Suprapubic skin (tissue), 4 donors: ENCODE results near the gene ANO9. TPM values are rescaled to one million over a fixed set of nuclear protein-coding genes. Genes with fewer than 3 reads are reported as not detected.

Source experiments
- DNase-seq, 2 donors: peaks; one replicate each; pipeline ENCODE4 v3.0.0-alpha.2; 2019; ENCODE audit warnings: low spot score in 2 of 2
- H3K27ac ChIP-seq: fragments of 200-600 bp; sonication (generic); one replicate; pipeline ENCODE4 v1.5.1; 2019
- H3K27me3 ChIP-seq: fragments of 200-600 bp; sonication (generic); one replicate; pipeline ENCODE4 v1.5.1; 2019
- H3K36me3 ChIP-seq: fragments of 200-600 bp; sonication (generic); one replicate; pipeline ENCODE4 v1.5.1; 2019
- H3K4me1 ChIP-seq: fragments of 200-600 bp; sonication (generic); one replicate; pipeline ENCODE4 v1.5.1; 2019
- H3K4me3 ChIP-seq: fragments of 200-600 bp; sonication (generic); one replicate; pipeline ENCODE4 v1.5.1; 2019; ENCODE audit warnings: mild to moderate bottlenecking
- H3K9me3 ChIP-seq: fragments of 200-600 bp; sonication (generic); one replicate; pipeline ENCODE4 v1.5.1; 2019
- EP300 ChIP-seq: sonication (generic); formaldehyde crosslinking; IDR thresholded peaks from one replicate; pipeline ENCODE4 v1.6.1; 2017; ENCODE audit warnings: antibody characterized with exemption
- POLR2A ChIP-seq, 2 donors: fragments of 450-650 bp; IDR thresholded peaks; one replicate each; pipeline ENCODE4 v1.6.1; 2017; ENCODE audit warnings: antibody characterized with exemption in 2 of 2, mild to moderate bottlenecking in 2 of 2, moderate library complexity in 2 of 2
- POLR2AphosphoS5 ChIP-seq, 3 donors: sonication (generic); formaldehyde crosslinking; IDR thresholded peaks; one replicate each; pipeline ENCODE4 v1.6.1; 2017; ENCODE audit warnings: antibody characterized with exemption in 3 of 3
- WGBS: methylation state at CpG from one replicate; pipeline ENCODE4 v1.1.5; 2018; 5-methylcytosine and 5-hydroxymethylcytosine counted together
- total RNA-seq, 4 donors: library from RNA; depleted of rRNA; stranded (reverse); fragments of >200 nt; gene quantifications; one replicate each; pipeline ENCODE4 v1.1.0, GENCODE V29; 2016
- TF ChIP-seq, protein P1 (sequence below), 2 donors: fragments of 200-600 bp in 1 of 2; fragments of 450-650 bp in 1 of 2; sonication (generic) in 1 of 2; IDR thresholded peaks; one replicate each; pipeline ENCODE4 v1.5.1; 2016 to 2019; ENCODE audit warnings: antibody characterized with exemption in 2 of 2, mild to moderate bottlenecking in 1 of 2, moderate library complexity in 1 of 2

ANO9 gene
- total RNA-seq, 4 donors from 2014 or later = 76.8 to 166 (median 103) TPM

GRCh38 chr11:417652-418342, 24.0 kb downstream of the ANO9 start:
- 44% methylated on average over 12 of the region's 19 CpGs for WGBS
- TF ChIP-seq, protein P1, sequence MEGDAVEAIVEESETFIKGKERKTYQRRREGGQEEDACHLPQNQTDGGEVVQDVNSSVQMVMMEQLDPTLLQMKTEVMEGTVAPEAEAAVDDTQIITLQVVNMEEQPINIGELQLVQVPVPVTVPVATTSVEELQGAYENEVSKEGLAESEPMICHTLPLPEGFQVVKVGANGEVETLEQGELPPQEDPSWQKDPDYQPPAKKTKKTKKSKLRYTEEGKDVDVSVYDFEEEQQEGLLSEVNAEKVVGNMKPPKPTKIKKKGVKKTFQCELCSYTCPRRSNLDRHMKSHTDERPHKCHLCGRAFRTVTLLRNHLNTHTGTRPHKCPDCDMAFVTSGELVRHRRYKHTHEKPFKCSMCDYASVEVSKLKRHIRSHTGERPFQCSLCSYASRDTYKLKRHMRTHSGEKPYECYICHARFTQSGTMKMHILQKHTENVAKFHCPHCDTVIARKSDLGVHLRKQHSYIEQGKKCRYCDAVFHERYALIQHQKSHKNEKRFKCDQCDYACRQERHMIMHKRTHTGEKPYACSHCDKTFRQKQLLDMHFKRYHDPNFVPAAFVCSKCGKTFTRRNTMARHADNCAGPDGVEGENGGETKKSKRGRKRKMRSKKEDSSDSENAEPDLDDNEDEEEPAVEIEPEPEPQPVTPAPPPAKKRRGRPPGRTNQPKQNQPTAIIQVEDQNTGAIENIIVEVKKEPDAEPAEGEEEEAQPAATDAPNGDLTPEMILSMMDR (IDR thresholded peaks at IDR 0.05) = no peak
- TF ChIP-seq POLR2A (IDR thresholded peaks at IDR 0.05) = no peak
- no peak for TF ChIP-seq POLR2AphosphoS5 (IDR thresholded peaks at IDR 0.05)
- no peak for TF ChIP-seq EP300
- Histone ChIP-seq H3K27ac (no peak overlapping the region), H3K27me3 (peaks cover 26% of the 10 kb centered on the region), H3K36me3 (no peaks in the 10 kb centered on the region), H3K4me1 (peaks cover 31% of the 10 kb centered on the region), H3K9me3 (no peaks in the 10 kb centered on the region), H3K4me3 (peak overlapping the region; percentile 67)
- no peak for DNase-seq

GRCh38 chr11:416757-417621, 24.8 kb downstream of the ANO9 start:
- Histone ChIP-seq H3K4me3 (peak overlapping the region; percentile 67), H3K4me1 (peaks cover 33% of the 10 kb centered on the region), H3K27ac (peak overlapping the region; percentile 76), H3K36me3 (no peaks in the 10 kb centered on the region), H3K27me3 (peaks cover 26% of the 10 kb centered on the region), H3K9me3 (no peaks in the 10 kb centered on the region)
- TF ChIP-seq, protein P1 (IDR thresholded peaks at IDR 0.05) = no peak
- no peak for TF ChIP-seq POLR2A (IDR thresholded peaks at IDR 0.05)
- no peak for TF ChIP-seq POLR2AphosphoS5 (IDR thresholded peaks at IDR 0.05)
- TF ChIP-seq EP300 = no peak
- DNase-seq = no peak
- WGBS = 5% methylated on average over 15 of the region's 97 CpGs

DNA sequence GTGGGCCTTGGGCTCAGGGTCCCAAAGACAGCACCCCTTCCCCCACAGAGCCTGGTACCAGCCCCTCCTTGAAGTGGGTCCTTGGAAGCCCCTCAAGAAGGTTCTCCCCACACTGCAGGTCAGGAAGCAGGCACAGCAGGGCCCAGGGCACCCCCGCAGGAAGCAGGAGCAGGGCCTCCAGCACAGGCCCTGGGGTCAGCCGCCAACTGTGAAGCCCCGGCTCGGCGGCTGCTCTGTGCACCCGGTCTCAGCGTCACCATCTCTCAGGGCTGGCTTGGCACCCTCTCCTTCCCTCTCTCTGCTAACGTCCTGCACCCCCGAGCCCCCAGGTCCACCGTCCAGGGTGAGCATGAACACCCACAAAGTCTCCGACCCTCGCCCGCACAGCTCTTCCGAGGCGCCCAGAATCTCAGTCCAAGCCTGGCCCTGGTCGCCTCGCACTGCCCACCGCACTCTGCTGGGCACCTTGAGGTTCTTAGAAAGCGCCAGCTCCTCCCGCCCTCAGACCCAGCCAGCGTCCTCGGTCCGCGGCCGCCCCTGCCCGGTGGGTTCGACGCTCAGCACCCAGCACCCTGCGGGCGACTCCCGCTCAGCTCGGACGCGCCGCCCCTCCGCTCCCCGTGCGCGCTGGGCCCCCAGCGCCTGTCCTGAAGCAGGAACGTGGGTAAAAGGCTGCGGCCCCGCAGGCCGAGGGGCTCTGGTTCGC, 25.6 kb downstream of the ANO9 start:
- no peaks in the 10 kb centered on the region for H3K9me3 ChIP-seq
- no peak for DNase-seq
- H3K4me1 ChIP-seq = peaks cover 33% of the 10 kb centered on the region
- peaks cover 26% of the 10 kb centered on the region for H3K27me3 ChIP-seq
- WGBS = no CpG with 5 or more reads among the region's 45 CpGs
- H3K4me3 ChIP-seq = peak overlapping the region; percentile 67
- no peak for TF ChIP-seq POLR2AphosphoS5 (IDR thresholded peaks at IDR 0.05)
- TF ChIP-seq, protein P1 (IDR thresholded peaks at IDR 0.05) = no peak
- TF ChIP-seq POLR2A (IDR thresholded peaks at IDR 0.05) = no peak
- TF ChIP-seq EP300 = no peak
- H3K36me3 ChIP-seq = no peaks in the 10 kb centered on the region
- H3K27ac ChIP-seq = peak overlapping the region; percentile 76

DNA sequence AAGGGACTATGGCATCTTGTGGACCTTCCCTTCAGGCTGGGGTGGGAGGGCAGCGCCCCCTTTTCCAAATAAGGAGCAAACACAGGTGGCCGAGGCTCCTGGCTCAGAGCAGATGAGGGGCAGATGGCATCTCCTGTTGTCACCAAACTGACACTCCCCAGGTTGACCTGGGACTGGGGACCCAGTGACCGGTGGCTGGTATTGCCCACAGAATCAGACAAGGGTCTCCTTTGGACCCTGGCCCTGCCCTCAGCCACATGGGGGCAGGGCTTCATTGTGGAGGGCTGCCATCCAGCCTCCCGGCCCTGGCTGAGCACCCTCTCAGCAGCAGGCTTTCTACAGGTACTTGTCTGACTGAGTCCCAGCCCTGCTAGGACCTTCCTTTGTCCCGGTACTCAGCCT, 26.2 kb downstream of the ANO9 start:
- Histone ChIP-seq H3K4me3 (peak overlapping the region; percentile 67), H3K4me1 (peaks cover 33% of the 10 kb centered on the region), H3K9me3 (no peaks in the 10 kb centered on the region), H3K27ac (peak overlapping the region; percentile 76), H3K36me3 (no peaks in the 10 kb centered on the region), H3K27me3 (peaks cover 26% of the 10 kb centered on the region)
- no peak for TF ChIP-seq POLR2A (IDR thresholded peaks at IDR 0.05)
- WGBS = 48% methylated on average over 2 of the region's 5 CpGs
- no peak for DNase-seq

DNA sequence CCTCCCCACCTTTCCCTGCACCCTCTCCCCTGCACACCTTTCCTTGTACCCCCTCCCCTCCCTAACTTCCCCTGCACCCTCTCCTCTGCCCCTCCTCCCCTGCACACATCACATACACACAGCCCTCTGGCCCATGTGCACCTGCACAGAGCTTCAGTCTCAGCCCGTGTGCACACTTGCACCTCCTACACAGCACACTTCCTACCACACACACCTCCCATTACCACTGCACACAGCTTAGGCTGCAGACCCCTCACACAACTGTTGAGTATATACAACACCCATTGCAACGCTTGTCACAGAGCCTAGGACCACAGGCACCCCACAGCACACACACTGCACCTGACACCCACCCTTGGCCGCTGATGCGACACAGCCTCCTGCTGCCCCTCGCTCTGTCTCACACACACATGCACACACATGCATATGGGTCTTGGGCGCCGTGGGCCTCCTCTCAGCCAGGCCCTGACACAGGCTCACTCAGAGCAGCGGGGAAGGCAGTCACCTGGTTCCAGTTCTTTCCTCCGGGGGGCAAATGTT, 27.4 kb downstream of the ANO9 start:
- Histone ChIP-seq H3K27ac (no peak overlapping the region), H3K27me3 (peaks cover 26% of the 10 kb centered on the region), H3K4me3 (peak overlapping the region; percentile 67), H3K9me3 (no peaks in the 10 kb centered on the region), H3K4me1 (peaks cover 33% of the 10 kb centered on the region), H3K36me3 (no peaks in the 10 kb centered on the region)
- WGBS = 51% methylated on average over 6 of the region's 9 CpGs
- DNase-seq = no peak
- TF ChIP-seq, protein P1 (IDR thresholded peaks at IDR 0.05) = no peak
- TF ChIP-seq EP300 (no peak), POLR2A (IDR thresholded peaks at IDR 0.05) (no peak)
